Measurements from ENCODE around the gene KCNQ1. TPM values are rescaled to one million over a fixed set of nuclear protein-coding genes. Genes with fewer than 3 reads are reported as not detected.

The KCNQ1 gene
- total and polyA plus RNA-seq, 2 of the 13 experiments (the other 11 are each of a cell fraction or from before 2014, with no cell fraction given), result 0.02 to 0.08 TPM

DNA sequence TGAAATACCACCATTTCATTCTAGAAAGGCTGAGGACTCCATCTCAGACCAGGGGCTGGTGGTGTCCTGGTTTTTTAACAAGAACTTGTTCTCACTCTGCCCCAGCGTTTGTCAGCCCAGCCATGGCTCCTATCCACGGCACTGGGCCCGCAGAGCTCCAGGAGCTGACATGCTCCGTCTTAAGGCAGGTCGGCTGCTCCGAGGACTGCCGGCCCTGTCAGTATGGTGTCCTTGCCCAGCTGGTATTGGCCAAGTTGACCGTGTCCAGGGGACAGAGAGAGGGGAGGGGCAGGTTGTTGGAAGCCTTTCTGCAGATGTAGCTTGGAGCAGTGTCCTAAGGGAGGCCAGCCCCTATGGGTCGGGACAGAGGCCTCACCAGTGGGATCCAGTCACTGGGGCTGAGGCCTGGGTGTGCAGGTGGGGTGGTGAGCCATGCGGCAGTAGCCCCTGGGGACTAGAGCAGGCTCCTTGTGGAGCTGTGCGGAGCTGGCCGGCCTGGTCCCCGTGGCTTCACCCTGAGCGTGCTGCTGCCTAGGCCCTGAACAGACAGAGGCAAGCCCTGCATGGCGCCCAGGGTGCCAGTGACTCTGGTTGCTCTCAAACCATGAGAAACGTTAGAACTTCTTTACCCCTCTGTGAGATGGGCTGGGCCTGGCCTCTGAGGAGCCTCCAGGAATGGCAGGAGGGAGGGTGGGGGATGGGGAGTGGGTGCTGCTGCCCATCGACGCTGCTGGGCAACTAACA lies 294.9 kb downstream of the KCNQ1 start (continued):
- TF ChIP-seq, protein P1, sequence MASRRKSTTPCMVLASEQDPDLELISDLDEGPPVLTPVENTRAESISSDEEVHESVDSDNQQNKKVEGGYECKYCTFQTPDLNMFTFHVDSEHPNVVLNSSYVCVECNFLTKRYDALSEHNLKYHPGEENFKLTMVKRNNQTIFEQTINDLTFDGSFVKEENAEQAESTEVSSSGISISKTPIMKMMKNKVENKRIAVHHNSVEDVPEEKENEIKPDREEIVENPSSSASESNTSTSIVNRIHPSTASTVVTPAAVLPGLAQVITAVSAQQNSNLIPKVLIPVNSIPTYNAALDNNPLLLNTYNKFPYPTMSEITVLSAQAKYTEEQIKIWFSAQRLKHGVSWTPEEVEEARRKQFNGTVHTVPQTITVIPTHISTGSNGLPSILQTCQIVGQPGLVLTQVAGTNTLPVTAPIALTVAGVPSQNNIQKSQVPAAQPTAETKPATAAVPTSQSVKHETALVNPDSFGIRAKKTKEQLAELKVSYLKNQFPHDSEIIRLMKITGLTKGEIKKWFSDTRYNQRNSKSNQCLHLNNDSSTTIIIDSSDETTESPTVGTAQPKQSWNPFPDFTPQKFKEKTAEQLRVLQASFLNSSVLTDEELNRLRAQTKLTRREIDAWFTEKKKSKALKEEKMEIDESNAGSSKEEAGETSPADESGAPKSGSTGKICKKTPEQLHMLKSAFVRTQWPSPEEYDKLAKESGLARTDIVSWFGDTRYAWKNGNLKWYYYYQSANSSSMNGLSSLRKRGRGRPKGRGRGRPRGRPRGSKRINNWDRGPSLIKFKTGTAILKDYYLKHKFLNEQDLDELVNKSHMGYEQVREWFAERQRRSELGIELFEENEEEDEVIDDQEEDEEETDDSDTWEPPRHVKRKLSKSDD (CRISPR knock-in tag; IDR thresholded peaks at IDR 0.05; ENCODE audit: low read depth), result no peak
- no peak for TF ChIP-seq ZNF550 (CRISPR knock-in tag; IDR thresholded peaks at IDR 0.05; ENCODE audit: borderline replicate concordance)
- TF ChIP-seq, protein P2, sequence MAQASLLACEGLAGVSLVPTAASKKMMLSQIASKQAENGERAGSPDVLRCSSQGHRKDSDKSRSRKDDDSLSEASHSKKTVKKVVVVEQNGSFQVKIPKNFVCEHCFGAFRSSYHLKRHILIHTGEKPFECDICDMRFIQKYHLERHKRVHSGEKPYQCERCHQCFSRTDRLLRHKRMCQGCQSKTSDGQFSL (CRISPR knock-in tag; IDR thresholded peaks at IDR 0.05), result no peak
- TF ChIP-seq, protein P3, sequence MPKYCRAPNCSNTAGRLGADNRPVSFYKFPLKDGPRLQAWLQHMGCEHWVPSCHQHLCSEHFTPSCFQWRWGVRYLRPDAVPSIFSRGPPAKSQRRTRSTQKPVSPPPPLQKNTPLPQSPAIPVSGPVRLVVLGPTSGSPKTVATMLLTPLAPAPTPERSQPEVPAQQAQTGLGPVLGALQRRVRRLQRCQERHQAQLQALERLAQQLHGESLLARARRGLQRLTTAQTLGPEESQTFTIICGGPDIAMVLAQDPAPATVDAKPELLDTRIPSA (CRISPR knock-in tag; IDR thresholded peaks at IDR 0.05; ENCODE audit: borderline replicate concordance), result no peak

DNA sequence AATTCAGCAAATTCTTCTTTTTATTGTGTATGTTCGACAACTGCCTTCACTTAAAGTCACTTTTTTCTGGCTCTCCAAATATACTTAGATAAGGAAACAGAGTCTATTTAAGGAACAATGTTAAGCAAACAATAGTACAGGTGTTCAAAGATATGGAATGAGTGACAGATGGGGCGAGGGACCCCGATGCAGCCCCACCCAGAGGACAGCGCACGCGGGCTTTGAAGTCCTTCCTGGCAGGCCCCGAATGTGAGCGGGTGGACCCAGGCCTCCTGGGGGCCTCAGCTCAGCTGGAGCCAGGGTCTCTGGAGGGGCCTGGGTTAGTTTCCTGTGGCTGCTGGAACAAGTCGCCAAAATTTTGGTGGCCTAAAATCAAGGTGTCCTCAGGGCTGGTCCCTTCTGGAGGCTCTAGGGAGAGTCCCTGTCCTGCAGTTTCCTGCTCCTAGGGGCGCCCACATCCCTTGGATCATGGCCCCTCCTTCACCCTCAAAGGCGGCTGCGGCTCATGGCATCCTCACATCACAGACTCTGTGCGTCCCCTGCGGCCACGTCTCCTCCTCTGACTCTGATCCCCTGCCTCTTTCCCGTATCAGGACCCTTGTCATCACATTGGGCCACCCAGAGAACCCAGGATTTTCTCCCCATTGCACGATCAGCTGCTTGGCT lies 295.6 kb downstream of the KCNQ1 start:
- no peaks in the 10 kb centered on the region for H3K36me3 ChIP-seq (replicated peaks in 1 of 2; ENCODE audit: control insufficient read depth in 1 of 2, insufficient read depth in 2 of 2, low read length in 2 of 2)
- no peak for DNase-seq (ENCODE audit: low spot score)
- 0 out of 2 replicates have a peak, but pooled peaks have one; percentile 40 for TF ChIP-seq TCF7 (IDR thresholded peaks at IDR 0.05; ENCODE audit: low read depth)
- TF ChIP-seq, protein P4, sequence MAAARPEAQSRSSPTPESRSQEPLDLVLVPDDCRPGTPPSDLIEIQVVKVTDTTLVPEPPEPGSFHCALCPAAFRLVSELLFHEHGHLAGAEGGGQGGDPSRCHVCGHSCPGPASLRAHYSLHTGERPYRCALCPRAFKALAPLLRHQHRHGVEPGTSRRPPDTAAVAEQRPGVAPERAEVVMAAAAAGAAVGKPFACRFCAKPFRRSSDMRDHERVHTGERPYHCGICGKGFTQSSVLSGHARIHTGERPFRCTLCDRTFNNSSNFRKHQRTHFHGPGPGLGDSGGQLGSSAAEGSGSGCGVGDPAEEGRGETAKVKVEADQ (CRISPR knock-in tag; IDR thresholded peaks at IDR 0.05; ENCODE audit: borderline replicate concordance), result no peak
- no peak for TF ChIP-seq ZNF180 (CRISPR knock-in tag; IDR thresholded peaks at IDR 0.05; ENCODE audit: borderline replicate concordance, low read depth)
- peak; percentile 97 for TF ChIP-seq ZNF543 (CRISPR knock-in tag; IDR thresholded peaks at IDR 0.05)
- TF ChIP-seq, protein P5, sequence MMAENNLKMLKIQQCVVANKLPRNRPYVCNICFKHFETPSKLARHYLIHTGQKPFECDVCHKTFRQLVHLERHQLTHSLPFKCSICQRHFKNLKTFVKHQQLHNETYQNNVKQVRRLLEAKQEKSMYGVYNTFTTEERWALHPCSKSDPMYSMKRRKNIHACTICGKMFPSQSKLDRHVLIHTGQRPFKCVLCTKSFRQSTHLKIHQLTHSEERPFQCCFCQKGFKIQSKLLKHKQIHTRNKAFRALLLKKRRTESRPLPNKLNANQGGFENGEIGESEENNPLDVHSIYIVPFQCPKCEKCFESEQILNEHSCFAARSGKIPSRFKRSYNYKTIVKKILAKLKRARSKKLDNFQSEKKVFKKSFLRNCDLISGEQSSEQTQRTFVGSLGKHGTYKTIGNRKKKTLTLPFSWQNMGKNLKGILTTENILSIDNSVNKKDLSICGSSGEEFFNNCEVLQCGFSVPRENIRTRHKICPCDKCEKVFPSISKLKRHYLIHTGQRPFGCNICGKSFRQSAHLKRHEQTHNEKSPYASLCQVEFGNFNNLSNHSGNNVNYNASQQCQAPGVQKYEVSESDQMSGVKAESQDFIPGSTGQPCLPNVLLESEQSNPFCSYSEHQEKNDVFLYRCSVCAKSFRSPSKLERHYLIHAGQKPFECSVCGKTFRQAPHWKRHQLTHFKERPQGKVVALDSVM (CRISPR knock-in tag; IDR thresholded peaks at IDR 0.05), result no peak
- peak; percentile 14; the same call in 1 of the 2 replicates for TF ChIP-seq SALL1 (CRISPR knock-in tag; IDR thresholded peaks at IDR 0.05)
- 0 out of 2 replicates have a peak, but pooled peaks have one; percentile 35 for TF ChIP-seq SOX13 (IDR thresholded peaks at IDR 0.05)
- peak in 1 of 2 experiments; percentile 81; a peak in 2 of 4 replicates for TF ChIP-seq SOX13 (CRISPR knock-in tag; conservative IDR thresholded peaks at IDR 0.05 in 1 of 2, IDR thresholded peaks at IDR 0.05 in 1 of 2)

More for the DNA sequence above, 295.6 kb downstream of the KCNQ1 start:
- Histone ChIP-seq H2AFZ (ENCODE audit: low read length) (no peak overlapping the region), H3K4me3 (replicated peaks in 1 of 3; ENCODE audit: insufficient read depth in 1 of 3, low read depth in 2 of 3, low read length in 3 of 3) (no peak overlapping the region), H3K9ac (ENCODE audit: insufficient read depth, low read depth, low read length) (no peak overlapping the region), H3K27me3 (ENCODE audit: control insufficient read depth in 1 of 2, insufficient read depth in 2 of 2, low read length in 2 of 2) (peaks cover 10 to 37% of the 10 kb centered on the region in 2 experiments; a peak in 4 of 5 replicates), H4K20me1 (ENCODE audit: insufficient read depth, low read length) (no peaks in the 10 kb centered on the region), H3K4me1 (ENCODE audit: insufficient read depth, low read length) (peaks cover 67% of the 10 kb centered on the region), H3K79me2 (ENCODE audit: insufficient read depth, low read length) (no peaks in the 10 kb centered on the region), H3K27ac (ENCODE audit: extremely low read length, insufficient read depth, low read length) (no peak overlapping the region), H3K4me2 (ENCODE audit: low read depth, low read length) (peak overlapping the region; percentile 18; the same call in 1 of the 2 replicates), H3K9me3 (ENCODE audit: low read length) (no peaks in the 10 kb centered on the region)
- ATAC-seq (no peak), FAIRE-seq (no peak)
- CTCF ChIA-PET (ENCODE audit: low intra/inter-chr PET ratio, low total read pairs), result no interaction called here
- 39% methylated on average over 15 of the region's 17 CpGs for WGBS (ENCODE audit: low lambda C conversion rate)
- BruUV-seq (replicated peaks), result no TSS peak
- POLR2A ChIA-PET, result interaction anchor here (1.1 to 4.8 kb wide), 5 partner anchors 8 to 45 kb away, joined by 3 to 90 read pairs (median 16); partner anchors contain the start of gene KCNQ1OT1
- intact Hi-C loops (cut with micrococcal nuclease; ENCODE audit: unreplicated experiment) (no loop called here), in situ Hi-C loops (cut with HindIII; ENCODE audit: extremely low pct_ligation_motif_present, low pct_unique_long_range_greater_than_20kb) (loop anchor here (25.0 kb wide), 1 partner anchor 528 kb away; no protein-coding TSS in a partner anchor)

All from HepG2 (cell line).